WTC11 (cell line): Measurements from ENCODE around the gene HRAS. TPM values are rescaled to one million over a fixed set of nuclear protein-coding genes. Genes with fewer than 3 reads are reported as not detected.
A peak's percentile ranks its signal among the peaks of the same experiment; 100 is the strongest.

ENCODE experiments used
- ATAC-seq: fragments of 200-7000 bp; cut with Tn5 transposase; 2 replicates; pipeline ENCODE4 v1.10.0; 2021; ENCODE audit warnings: mild to moderate bottlenecking, moderate library complexity
- CTCF ChIA-PET: fragments of 300-600 bp; sonication (Branson Sonifier 250); formaldehyde crosslinking; loops from one replicate; lab custom pipeline; 2021; ENCODE audit warnings: antibody characterized with exemption; lab: Charles Lee
- POLR2A ChIA-PET: fragments of 350-600 bp; sonication (Branson Sonifier 250); formaldehyde crosslinking; loops from one replicate; lab custom pipeline; 2021; ENCODE audit warnings: antibody characterized with exemption; lab: Charles Lee
- DNase-seq: peaks from one replicate; pipeline ENCODE4 v3.0.0; 2021; ENCODE audit warnings: low spot score
- H3K27ac Mint-ChIP-seq: 2 replicates; pipeline ENCODE4 v1.8.0; 2021; ENCODE audit warnings: mixed read lengths
- H3K27me3 Mint-ChIP-seq: 2 replicates; pipeline ENCODE4 v1.8.0; 2021; ENCODE audit warnings: low read depth, mild to moderate bottlenecking, moderate library complexity, mixed read lengths
- H3K36me3 Mint-ChIP-seq: 2 replicates; pipeline ENCODE4 v1.8.0; 2021; ENCODE audit warnings: mixed read lengths
- H3K4me1 Mint-ChIP-seq: 2 replicates; pipeline ENCODE4 v1.8.0; 2022; ENCODE audit warnings: mixed read lengths
- H3K4me3 Mint-ChIP-seq: 2 replicates; pipeline ENCODE4 v1.8.0; 2021; ENCODE audit warnings: mild to moderate bottlenecking, moderate library complexity, mixed read lengths
- H3K9me3 Mint-ChIP-seq: 2 replicates; pipeline ENCODE4 v1.8.0; 2021; ENCODE audit warnings: mixed read lengths
- AFF4 ChIP-seq: sonication (generic); formaldehyde crosslinking; IDR thresholded peaks from 2 replicates; pipeline ENCODE4 v1.8.1; 2023; ENCODE audit warnings: mild to moderate bottlenecking, missing genetic modification reagents, borderline replicate concordance
- ATF6 ChIP-seq: sonication (generic); formaldehyde crosslinking; IDR thresholded peaks from 2 replicates; pipeline ENCODE4 v1.8.1; 2023; ENCODE audit warnings: mild to moderate bottlenecking, missing genetic modification reagents
- CBFB ChIP-seq: sonication (generic); formaldehyde crosslinking; IDR thresholded peaks from 2 replicates; pipeline ENCODE4 v1.8.1; 2022; ENCODE audit warnings: mild to moderate bottlenecking, low read depth, missing genetic modification reagents
- CREB1 ChIP-seq: sonication (generic); formaldehyde crosslinking; IDR thresholded peaks from 2 replicates; pipeline ENCODE4 v1.8.0; 2023; ENCODE audit warnings: mild to moderate bottlenecking, missing genetic modification reagents
- CREM ChIP-seq: sonication (generic); formaldehyde crosslinking; IDR thresholded peaks from 2 replicates; pipeline ENCODE4 v1.8.1; 2022; ENCODE audit warnings: mild to moderate bottlenecking, missing genetic modification reagents, moderate library complexity
- E2F4 ChIP-seq: sonication (generic); formaldehyde crosslinking; IDR thresholded peaks from 2 replicates; pipeline ENCODE4 v1.8.1; 2022; ENCODE audit warnings: low read depth, mild to moderate bottlenecking, moderate library complexity, missing genetic modification reagents, borderline replicate concordance
- ETV6 ChIP-seq: sonication (generic); formaldehyde crosslinking; IDR thresholded peaks from 2 replicates; pipeline ENCODE4 v1.8.1; 2022; ENCODE audit warnings: mild to moderate bottlenecking, missing genetic modification reagents
- GRHL2 ChIP-seq: fragments of 250-450 bp; sonication (Bioruptor Pico); IDR thresholded peaks from 2 replicates; pipeline ENCODE4 v1.8.0; 2022; ENCODE audit warnings: mild to moderate bottlenecking, moderate library complexity; ENCODE audit not compliant: insufficient replicate concordance, severe bottlenecking
- JUN ChIP-seq: sonication (generic); formaldehyde crosslinking; IDR thresholded peaks from 2 replicates; pipeline ENCODE4 v1.8.0; 2023; ENCODE audit warnings: mild to moderate bottlenecking, missing genetic modification reagents
- MYBL2 ChIP-seq: sonication (generic); formaldehyde crosslinking; IDR thresholded peaks from 2 replicates; pipeline ENCODE4 v1.8.1; 2023; ENCODE audit warnings: mild to moderate bottlenecking, moderate library complexity, missing genetic modification reagents
- SMAD4 ChIP-seq: sonication (generic); formaldehyde crosslinking; IDR thresholded peaks from 2 replicates; pipeline ENCODE4 v1.8.0; 2022; ENCODE audit warnings: mild to moderate bottlenecking, missing genetic modification reagents
- USF1 ChIP-seq: sonication (generic); formaldehyde crosslinking; IDR thresholded peaks from 2 replicates; pipeline ENCODE4 v1.8.0; 2022; ENCODE audit warnings: mild to moderate bottlenecking, missing genetic modification reagents
- USF2 ChIP-seq: sonication (generic); formaldehyde crosslinking; IDR thresholded peaks from 2 replicates; pipeline ENCODE4 v1.8.1; 2023; ENCODE audit warnings: mild to moderate bottlenecking, missing genetic modification reagents, moderate library complexity
- ZNF281 ChIP-seq: sonication (generic); formaldehyde crosslinking; IDR thresholded peaks from 2 replicates; pipeline ENCODE4 v1.8.0; 2023; ENCODE audit warnings: mild to moderate bottlenecking, missing genetic modification reagents
- ZNF425 ChIP-seq: fragments of 250-450 bp; sonication (Bioruptor Pico); conservative IDR thresholded peaks from 2 replicates; pipeline ENCODE4 v1.9.0; 2021; ENCODE audit warnings: mild to moderate bottlenecking
- ZNF512 ChIP-seq: sonication (generic); formaldehyde crosslinking; IDR thresholded peaks from 2 replicates; pipeline ENCODE4 v1.8.1; 2022; ENCODE audit warnings: missing genetic modification reagents, borderline replicate concordance
- total RNA-seq: library from RNA; stranded (reverse); gene quantifications from 3 replicates; pipeline ENCODE4 v1.2.3, GENCODE V29; 2021

HRAS gene
- total RNA-seq, 1 experiment from 2014 or later, result 62.4 TPM

GRCh38 chr11:535210-535518, 212 bp downstream of the HRAS start:
- ChIA-PET POLR2A (interaction anchor here (1.6 kb wide), 1 partner anchor 19 kb away, joined by 5 read pairs; no protein-coding TSS in a partner anchor), CTCF (interaction anchor here (1.2 to 3.1 kb wide), 5 partner anchors 16 to 284 kb away, joined by 3 to 22 read pairs (median 4); partner anchors contain the start of gene RNH1)
- ATAC-seq, result peak; percentile 9
- no peak for DNase-seq
- no peaks in the 10 kb centered on the region for H3K4me1 Mint-ChIP-seq
- TF ChIP-seq ZNF425 (CRISPR knock-in tag) (no peak), GRHL2 (CRISPR knock-in tag) (no peak), ZNF281 (CRISPR knock-in tag) (no peak), JUN (CRISPR knock-in tag) (no peak), SMAD4 (CRISPR knock-in tag) (no peak)
- H3K36me3 Mint-ChIP-seq, result peaks cover 5% of the 10 kb centered on the region; the same call in 1 of the 2 replicates
- no peaks in the 10 kb centered on the region for H3K9me3 Mint-ChIP-seq
- H3K27ac Mint-ChIP-seq, result no peak overlapping the region
- peaks cover 22% of the 10 kb centered on the region for H3K27me3 Mint-ChIP-seq
- no peak overlapping the region for H3K4me3 Mint-ChIP-seq

- ATAC-seq (no peak), DNase-seq (peak; percentile 28)
- Mint-ChIP-seq H3K4me3 (peak overlapping the region; percentile 67), H3K4me1 (no peaks in the 10 kb centered on the region), H3K27me3 (peaks cover 22% of the 10 kb centered on the region), H3K36me3 (peaks cover 5% of the 10 kb centered on the region; the same call in 1 of the 2 replicates), H3K9me3 (no peaks in the 10 kb centered on the region), H3K27ac (no peak overlapping the region)
- ChIA-PET POLR2A (interaction anchor here (0.5 kb wide), 1 partner anchor 22 kb away, joined by 4 read pairs; no protein-coding TSS in a partner anchor), CTCF (interaction anchor here (0.7 to 3.1 kb wide), 5 partner anchors 16 to 104 kb away, joined by 3 to 22 read pairs (median 3); partner anchors contain the start of genes PHRF1 and RNH1)
- TF ChIP-seq E2F4 (no peak), CREB1 (CRISPR knock-in tag) (no peak), CBFB (no peak), AFF4 (CRISPR knock-in tag) (no peak), ETV6 (no peak), GRHL2 (CRISPR knock-in tag) (no peak), USF1 (no peak), ATF6 (CRISPR knock-in tag) (no peak), USF2 (CRISPR knock-in tag) (no peak), CREM (no peak), MYBL2 (no peak), ZNF512 (CRISPR knock-in tag) (no peak)
Measured at GRCh38 chr11:534396-535209, 773 bp downstream of the HRAS start.
